HG03378 (cell line): ENCODE measurements around the gene CES2.
"Not testable (repeated sequence)": the region's sequence is repeated elsewhere in the genome, so short reads cannot be mapped to it uniquely, and the experiment has no call there.

Experiments
- ATAC-seq: cut with Tn5 transposase; IDR thresholded peaks from one replicate; pipeline ENCODE4 v1.9.1; 2021; ENCODE audit warnings: mild to moderate bottlenecking, moderate library complexity; ENCODE audit not compliant: unreplicated experiment

CES2 gene

GRCh38 chr16:66934138-66934838 is 1.0 kb upstream of the CES2 start, which contains the start of gene CIAO2B:
CIAO2B (minus strand) TSS chr16:66934402; CDS start chr16:66934364, 38 bp downstream.
- peak; percentile 41 for ATAC-seq

GRCh38 chr16:66934839-66935313 is 440 bp upstream of the CES2 start:
- not testable (repeated sequence) for ATAC-seq

DNA sequence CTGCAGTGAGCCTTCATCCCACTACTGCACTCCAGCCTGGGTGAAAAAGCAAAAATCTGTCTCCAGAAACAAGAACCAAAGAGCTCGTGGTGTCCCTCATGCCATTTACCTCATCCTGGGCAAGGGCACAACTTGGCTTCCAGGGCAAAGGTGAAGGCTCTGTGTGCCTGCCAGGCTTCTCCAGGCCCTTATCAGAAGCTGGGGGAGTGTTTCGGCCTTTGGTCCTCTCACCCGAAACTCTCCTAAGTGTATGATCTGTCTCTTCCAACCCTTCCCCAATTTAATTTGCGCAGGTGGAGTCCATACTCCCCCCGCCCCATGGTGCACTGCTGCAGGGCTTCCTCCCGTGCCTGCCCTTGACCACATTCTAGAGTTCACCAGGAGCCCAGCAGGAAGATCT is 1.1 kb downstream of the CES2 start:
- no peak for ATAC-seq

DNA sequence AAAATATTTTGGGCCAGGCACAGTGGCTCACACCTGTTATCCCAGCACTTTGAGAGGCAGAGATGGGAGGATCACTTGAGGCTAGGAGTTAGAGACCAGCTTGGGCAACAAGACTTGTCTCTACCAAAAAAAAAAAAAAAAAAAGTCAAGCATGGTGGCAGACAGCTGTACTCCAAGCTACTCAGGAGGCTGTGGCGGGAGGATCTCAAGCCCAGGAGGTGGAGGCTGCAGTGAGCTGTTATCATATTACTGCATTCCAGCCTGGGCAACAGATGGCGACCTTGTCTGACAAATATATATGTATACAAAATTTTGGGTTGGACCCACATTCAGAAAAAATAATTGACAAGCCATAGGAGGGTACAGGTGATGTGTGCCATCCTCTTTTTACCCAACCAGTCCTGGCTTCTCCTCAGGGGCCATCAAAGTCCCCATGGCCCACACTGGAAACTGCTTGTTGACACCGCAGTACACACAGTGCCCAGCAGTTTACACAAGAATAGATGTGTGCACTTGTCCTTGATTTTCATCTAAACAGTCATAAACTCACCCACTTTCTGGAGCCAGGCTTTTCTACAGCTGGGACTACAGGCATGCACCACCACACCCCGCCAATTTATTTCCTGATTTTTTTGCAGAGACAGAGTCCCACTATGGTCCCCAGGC is 1.7 kb downstream of the CES2 start:
- no peak for ATAC-seq

- ATAC-seq = no peak
Measured at GRCh38 chr16:66937725-66938337, 2.5 kb downstream of the CES2 start.

DNA sequence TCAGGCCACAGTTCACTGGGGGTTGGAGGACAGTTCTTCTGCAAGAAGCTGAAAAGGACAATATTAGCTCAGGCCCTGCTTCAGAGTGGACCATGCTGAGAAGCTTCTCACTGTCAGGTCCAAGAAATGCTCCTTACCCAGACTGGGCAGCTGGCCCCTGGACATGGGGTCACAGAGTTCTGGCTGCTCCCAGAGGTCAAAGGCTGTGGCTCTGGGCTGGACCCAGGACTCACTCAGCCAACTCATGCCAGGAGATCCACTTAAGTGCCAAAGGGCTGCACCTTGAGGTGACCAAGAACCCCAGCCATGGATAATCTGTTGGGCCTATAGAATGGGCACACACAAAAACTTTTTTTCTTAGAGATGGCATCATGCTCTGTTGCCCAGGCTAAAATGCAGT is 4.0 kb downstream of the CES2 start:
- ATAC-seq = no peak

- no peak for ATAC-seq
Measured at GRCh38 chr16:66940236-66940635, 4.9 kb downstream of the CES2 start.

GRCh38 chr16:66942981-66943380 is 7.7 kb downstream of the CES2 start:
- no peak for ATAC-seq

GRCh38 chr16:66943426-66944053 is 8.2 kb downstream of the CES2 start:
- ATAC-seq = no peak

GRCh38 chr16:66944054-66944441 is 8.7 kb downstream of the CES2 start:
- no peak for ATAC-seq

DNA sequence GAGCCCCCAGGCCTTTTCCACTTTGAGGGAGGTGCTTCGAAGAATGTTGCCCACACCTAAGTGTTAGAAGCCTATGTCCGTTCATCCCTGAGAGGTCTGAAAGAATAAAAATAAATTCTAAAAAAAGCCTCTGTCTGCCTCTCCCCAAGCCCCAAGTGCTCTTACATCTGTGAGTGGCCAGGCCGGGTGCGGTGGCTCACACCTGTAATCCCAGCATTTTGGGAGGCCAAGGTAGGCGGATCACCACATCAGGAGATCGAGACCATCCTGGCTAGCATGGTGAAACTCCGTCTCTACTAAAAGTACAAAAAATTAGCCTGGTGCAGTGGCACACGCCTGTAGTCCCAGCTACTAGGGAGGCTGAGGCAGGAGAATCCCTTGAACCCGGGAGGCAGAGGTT is 9.7 kb downstream of the CES2 start:
- not testable (repeated sequence) for ATAC-seq

DNA sequence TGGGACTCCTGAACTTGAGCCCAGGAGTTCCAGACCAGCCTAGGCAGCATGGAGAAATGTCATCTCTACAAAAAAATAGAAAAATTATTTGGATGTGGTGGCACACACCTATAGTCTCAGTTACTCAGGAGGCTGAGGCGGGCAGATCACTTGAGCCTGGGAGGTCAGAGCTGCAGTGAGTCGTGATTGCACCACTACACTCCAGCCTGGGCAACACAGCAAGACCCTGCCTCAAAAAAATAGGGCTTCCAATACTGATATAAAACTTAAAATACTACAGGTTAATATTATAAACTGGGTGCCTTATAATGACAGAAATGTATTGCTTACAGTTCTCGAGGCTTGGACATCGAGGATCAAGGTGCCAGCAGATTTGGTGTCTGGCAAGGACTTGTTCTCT is 10.6 kb downstream of the CES2 start:
- no peak for ATAC-seq

- ATAC-seq = no peak
Measured at GRCh38 chr16:66946541-66946940, 11.2 kb downstream of the CES2 start.

DNA sequence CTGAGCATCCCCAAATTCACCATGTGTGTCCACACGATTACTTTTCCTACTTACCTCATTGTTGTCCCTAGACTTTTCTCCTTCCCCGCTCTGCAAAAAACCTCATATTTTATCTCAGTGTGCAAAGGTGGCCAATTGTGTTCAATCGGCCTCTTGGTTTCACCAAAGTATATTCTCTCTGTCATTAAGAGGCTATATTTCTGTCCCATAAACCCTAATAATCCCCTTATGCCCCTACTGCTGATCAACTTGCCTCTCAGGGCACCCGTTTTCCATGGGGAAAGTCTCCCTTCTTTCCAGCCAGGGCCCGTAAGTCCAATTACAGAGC is 11.6 kb downstream of the CES2 start:
- ATAC-seq = no peak

DNA sequence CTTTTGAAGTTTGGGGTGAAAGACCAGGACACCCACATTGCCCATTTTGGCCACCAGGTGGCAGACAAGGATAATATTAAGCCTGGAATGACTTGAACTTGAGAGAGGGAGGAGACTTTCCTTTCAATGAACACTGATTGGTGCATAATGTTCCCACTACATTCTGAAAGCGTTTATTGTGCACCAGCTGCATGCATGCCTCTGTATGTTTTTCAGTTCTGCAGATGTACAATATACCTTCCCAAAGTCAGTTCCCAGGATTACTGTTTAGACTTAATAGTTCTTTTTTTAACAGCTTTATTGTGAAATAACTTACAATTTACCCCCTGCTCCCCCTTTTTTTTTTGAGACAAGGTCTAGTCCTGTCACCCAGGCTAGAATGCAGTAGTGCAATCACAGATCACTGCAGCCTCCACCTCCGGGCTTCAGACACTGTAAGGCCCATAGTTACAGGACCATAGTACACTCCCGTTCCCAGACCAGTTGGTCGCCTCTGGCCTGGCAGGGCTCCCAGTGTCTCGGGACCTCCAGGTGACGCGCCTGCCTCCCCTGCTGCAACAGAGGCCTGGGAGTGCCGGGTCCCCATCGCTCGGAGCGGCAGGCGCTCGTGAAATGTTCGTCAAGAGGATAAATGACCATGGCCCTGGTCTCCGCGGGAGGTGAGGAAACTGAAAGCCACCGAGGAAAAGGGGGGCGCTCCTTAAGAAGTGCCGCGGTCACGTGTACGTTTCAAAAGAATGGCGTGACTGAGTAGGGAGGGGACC is 12.2 kb downstream of the CES2 start:
- ATAC-seq = peak; percentile 73

DNA sequence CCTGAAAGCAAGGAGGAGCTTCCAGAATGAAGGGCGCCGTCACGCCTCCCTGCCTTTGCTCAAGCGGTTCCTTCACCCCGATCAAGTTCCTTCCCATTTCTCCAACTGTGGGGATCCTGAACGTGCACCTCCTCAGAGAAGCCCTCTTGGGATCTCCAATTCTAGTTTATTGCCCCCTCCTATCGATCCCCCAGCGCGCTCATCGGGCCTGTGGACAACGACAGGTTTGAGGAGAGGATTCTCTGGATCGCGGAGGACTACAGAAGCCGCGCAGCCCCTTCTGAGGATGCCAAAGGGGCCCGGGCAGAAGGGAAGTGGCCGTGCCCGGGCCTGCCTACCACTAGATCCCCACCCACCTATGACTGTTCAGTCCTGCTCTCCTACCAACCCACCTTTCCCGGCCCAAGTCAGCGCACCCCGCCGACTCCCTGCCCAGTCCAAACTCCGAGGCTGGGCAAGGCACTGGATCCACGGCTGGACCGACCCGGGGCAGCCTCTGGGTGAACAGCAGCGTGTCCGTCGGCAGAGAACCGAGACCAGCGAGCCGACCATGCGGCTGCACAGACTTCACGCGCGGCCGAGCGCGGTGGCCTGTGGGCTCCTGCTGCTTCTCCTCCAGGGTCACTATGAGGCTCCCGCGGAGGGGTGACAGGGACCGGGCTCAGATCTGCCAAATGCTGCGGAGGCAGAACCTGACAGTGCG is 13.0 kb downstream of the CES2 start:
- ATAC-seq = no peak

- ATAC-seq = no peak
Measured at GRCh38 chr16:66948837-66949225, 13.5 kb downstream of the CES2 start.

DNA sequence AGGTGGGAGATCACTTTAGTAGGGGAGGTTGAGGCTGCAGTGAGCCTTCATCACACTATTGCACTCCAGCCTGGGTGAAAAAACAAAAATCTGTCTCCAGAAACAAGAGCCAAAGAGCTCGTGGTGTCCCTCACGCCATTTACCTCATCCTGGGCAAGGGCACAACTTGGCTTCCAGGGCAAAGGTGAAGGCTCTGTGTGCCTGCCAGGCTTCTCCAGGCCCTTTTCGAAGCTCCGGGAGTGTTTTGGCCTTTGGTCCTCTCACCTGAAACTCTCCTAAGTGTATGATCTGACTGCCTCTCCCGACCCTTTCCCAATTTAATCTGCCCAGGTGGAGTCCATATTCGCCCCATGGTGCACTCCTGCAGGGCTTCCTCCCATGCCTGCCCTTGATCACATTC is 14.2 kb downstream of the CES2 start:
- ATAC-seq = no peak

DNA sequence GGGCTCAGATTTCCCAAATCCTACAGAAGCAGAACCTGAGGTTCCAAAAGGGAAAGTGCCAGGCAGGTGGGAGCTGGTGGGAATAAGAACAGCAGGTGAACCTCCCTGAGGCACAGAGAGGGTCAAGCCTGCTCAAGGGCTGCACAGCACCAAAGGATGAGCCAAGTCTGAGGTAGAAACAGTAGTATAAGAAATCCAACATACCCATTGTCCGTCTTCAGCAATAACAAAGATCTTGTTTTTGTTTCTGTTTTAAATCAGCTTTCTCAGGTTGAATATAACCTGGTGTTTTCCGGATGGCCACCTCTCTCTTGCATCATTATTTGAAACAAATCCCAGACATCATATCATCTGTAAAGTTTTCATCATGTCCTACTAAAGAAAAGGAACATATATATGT is 15.1 kb downstream of the CES2 start:
- ATAC-seq = no peak
